BLaER1 treated with 17β-estradiol and CSF1 and Interleukin-3, amounts not matched to agents 10 nM and 100 nM (cell line): ENCODE data around the gene RBP4.

ENCODE experiments used
- H3K27ac ChIP-seq, 11 experiments: shearing (Covaris generic); formaldehyde crosslinking; 2 replicates each; pipeline ENCODE4 v1.8.1; 2022
- H3K27me3 ChIP-seq, 11 experiments: shearing (Covaris generic); formaldehyde crosslinking; 2 replicates each; pipeline ENCODE4 v1.8.1; 2022
- H3K36me3 ChIP-seq, 11 experiments: shearing (Covaris generic); formaldehyde crosslinking; 2 replicates each; pipeline ENCODE4 v1.8.1; 2022
- H3K4me1 ChIP-seq, 10 experiments: shearing (Covaris generic); formaldehyde crosslinking; 2 replicates each; pipeline ENCODE4 v1.8.1; 2022
- H3K4me2 ChIP-seq, 11 experiments: shearing (Covaris generic); formaldehyde crosslinking; 2 replicates each; pipeline ENCODE4 v1.8.1; 2022
- H3K4me3 ChIP-seq, 10 experiments: shearing (Covaris generic); formaldehyde crosslinking; 2 replicates each; pipeline ENCODE4 v1.8.1; 2022
- H3K9ac ChIP-seq, 11 experiments: shearing (Covaris generic); formaldehyde crosslinking; 2 replicates each; pipeline ENCODE4 v1.8.1; 2022
- H3K9me3 ChIP-seq, 11 experiments: shearing (Covaris generic); formaldehyde crosslinking; replicated peaks in 1 of 11; 2 replicates each; pipeline ENCODE4 v1.8.1; 2022
- H4K20me1 ChIP-seq, 11 experiments: shearing (Covaris generic); formaldehyde crosslinking; 2 replicates each; pipeline ENCODE4 v1.8.1; 2022
- Cebpa-rat ChIP-seq, 11 experiments: shearing (Covaris generic); IDR thresholded peaks; 2 replicates each; pipeline ENCODE4 v1.8.1; 2022

The RBP4 gene

DNA sequence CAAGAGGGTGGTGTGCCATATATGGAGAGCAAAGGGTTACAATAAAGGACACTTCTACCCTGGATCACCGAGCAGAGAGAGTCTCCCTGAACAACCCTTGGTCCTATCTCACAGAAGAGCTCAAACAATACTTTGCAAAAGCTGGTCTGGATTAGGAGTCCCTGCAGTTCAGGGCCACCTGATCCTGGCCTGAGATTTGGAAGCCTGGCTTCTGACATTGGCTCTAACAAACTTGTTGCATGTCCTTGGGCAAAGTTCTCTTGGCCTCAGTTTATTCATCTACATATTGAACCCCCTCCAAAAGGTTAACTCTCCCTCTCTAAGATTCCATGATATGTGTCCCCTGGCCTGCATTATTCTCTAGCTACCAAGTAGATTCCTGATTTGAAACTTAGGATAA lies 1.7 kb downstream of the RBP4 start:
- Histone ChIP-seq H4K20me1 (no peaks in the 10 kb centered on the region), H3K36me3 (no peaks in the 10 kb centered on the region), H3K27ac (no peak overlapping the region), H3K9me3 (peaks cover 5 to 20% (median 13%) of the 10 kb centered on the region in 11 experiments; a peak in 19 of 22 replicates), H3K4me3 (no peak overlapping the region), H3K4me2 (no peak overlapping the region), H3K9ac (no peak overlapping the region), H3K4me1 (no peaks in the 10 kb centered on the region), H3K27me3 (no peaks in the 10 kb centered on the region)
- no peak for TF ChIP-seq Cebpa-rat (IDR thresholded peaks at IDR 0.05)

DNA sequence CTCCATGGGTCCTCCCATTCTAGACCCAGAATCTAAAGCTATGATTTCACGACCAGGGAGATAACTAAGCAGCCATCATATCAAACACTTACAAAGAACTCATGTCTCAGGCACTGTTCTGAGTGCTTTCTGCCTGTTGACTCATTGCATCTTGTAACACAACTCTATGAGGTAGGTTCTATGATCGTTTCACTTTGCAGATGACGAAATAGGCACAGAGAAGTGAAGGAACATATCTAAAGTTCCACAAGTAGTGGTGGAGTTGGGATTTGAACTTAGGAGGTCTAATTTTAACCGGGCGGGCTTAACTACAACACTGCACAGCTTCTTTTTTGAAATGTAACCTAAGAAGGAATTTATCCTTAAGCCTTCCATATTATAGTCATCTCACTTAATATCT lies 2.9 kb downstream of the RBP4 start:
- TF ChIP-seq Cebpa-rat (IDR thresholded peaks at IDR 0.05), result no peak
- Histone ChIP-seq H3K9me3 (peaks cover 5 to 20% (median 13%) of the 10 kb centered on the region in 11 experiments; a peak in 19 of 22 replicates), H4K20me1 (no peaks in the 10 kb centered on the region), H3K9ac (no peak overlapping the region), H3K4me1 (no peaks in the 10 kb centered on the region), H3K27ac (no peak overlapping the region), H3K36me3 (no peaks in the 10 kb centered on the region), H3K27me3 (no peaks in the 10 kb centered on the region), H3K4me2 (no peak overlapping the region), H3K4me3 (no peak overlapping the region)

DNA sequence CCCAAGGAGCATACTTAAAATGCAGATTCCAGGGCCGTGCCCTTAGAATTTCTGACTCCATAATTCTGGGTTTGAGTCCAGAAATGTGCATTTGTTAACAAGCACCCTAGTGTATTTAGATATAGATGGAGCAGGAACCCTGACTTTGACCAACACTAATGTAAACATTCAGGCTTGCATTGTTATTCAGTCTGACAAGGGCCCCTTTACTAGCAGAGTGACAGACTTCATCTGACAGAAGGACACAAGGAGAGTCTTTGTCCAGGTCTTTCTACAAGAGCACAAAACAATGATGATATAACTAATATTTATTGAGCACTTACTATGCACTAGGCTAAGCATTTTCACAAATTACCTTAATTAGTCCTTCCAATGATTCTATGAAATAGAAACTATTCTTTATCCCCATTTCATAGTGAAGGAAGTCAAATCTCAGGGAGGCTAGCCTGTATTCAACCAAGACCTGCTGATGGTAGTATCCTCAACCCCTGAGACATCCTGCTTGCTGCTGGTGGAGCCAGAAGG lies 3.9 kb downstream of the RBP4 start:
- H3K4me3 ChIP-seq, result no peak overlapping the region
- H3K27me3 ChIP-seq, result no peaks in the 10 kb centered on the region

DNA sequence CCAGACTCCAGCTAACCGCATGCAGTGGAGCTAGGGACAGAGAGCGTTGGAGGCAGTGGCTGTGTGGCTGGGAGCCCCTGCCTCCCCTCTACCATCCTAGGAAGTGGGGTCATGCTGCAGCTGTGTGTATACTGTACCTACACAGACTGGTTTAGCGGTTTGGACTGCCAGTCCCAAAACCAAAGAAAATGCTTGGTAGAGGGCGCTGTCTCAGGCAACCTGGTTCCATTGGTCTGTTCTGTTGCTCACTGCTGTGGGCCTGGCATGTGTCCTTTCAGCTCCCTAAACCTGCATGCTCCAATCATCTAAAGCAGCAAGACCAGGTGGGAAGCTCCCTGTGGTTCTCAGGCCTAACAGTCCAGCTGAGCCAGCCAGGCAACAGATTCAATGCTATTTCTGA lies 4.5 kb downstream of the RBP4 start:
- no peaks in the 10 kb centered on the region; a peak in 1 of 20 replicates for H3K4me1 ChIP-seq
- H3K9me3 ChIP-seq, result peaks cover 5 to 19% (median 13%) of the 10 kb centered on the region in 11 experiments; a peak in 19 of 22 replicates
- no peak overlapping the region for H3K4me2 ChIP-seq
- no peaks in the 10 kb centered on the region for H3K27me3 ChIP-seq
- H3K4me3 ChIP-seq, result no peak overlapping the region
- H3K36me3 ChIP-seq, result no peaks in the 10 kb centered on the region
- no peak for TF ChIP-seq Cebpa-rat (IDR thresholded peaks at IDR 0.05)
- no peaks in the 10 kb centered on the region for H4K20me1 ChIP-seq
- H3K27ac ChIP-seq, result no peak overlapping the region
- no peak overlapping the region for H3K9ac ChIP-seq

More for the DNA sequence above, 3.9 kb downstream of the RBP4 start:
- Histone ChIP-seq H3K4me1 (no peaks in the 10 kb centered on the region), H3K27ac (no peak overlapping the region), H4K20me1 (no peaks in the 10 kb centered on the region), H3K9ac (no peak overlapping the region), H3K36me3 (no peaks in the 10 kb centered on the region), H3K9me3 (peaks cover 5 to 20% (median 13%) of the 10 kb centered on the region in 11 experiments; a peak in 19 of 22 replicates), H3K4me2 (no peak overlapping the region)
- no peak for TF ChIP-seq Cebpa-rat (IDR thresholded peaks at IDR 0.05)

DNA sequence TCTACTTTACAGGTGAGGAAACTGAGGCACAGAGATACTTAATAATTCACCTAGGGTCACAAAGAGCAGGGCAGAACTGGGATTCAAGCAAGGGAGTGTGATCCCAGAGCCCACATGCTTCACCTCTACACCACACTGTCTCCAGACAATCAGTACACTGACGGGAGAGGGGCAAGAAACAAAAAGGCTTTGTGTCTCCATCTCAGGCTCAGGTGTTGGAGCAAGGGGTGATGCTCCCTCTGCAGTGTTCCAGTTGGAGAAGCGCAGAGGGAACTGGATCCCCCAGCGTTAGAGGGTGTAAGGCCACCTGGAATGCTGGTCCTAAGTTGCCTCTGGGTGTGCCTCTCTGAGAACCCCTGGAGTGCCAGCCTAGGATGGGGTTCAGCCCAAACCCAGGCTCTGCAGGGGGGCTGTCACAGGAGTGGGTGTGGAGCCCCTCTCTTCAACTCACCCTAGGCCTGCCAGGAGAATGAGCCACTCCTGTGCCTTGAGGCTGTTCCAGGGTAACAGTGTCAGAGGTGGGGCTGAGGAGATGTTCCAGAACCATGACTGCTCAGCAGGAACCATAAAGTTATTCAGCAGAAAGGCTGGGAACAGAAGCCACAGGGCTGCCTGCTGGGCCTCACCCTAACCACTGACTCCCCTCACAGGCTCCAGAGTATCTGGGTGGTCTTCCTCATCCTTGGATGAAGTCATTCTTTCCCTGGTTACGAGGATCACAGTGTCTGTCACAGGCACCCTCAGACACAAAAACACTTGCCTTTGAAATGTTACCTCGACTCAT lies 5.5 kb downstream of the RBP4 start:
- Histone ChIP-seq H3K9me3 (peaks cover 0 to 11% (median 8%) of the 10 kb centered on the region in 11 experiments; a peak in 12 of 22 replicates), H3K27me3 (no peaks in the 10 kb centered on the region), H4K20me1 (no peaks in the 10 kb centered on the region), H3K9ac (no peak overlapping the region), H3K27ac (no peak overlapping the region), H3K36me3 (no peaks in the 10 kb centered on the region), H3K4me1 (peaks cover 0 to 5% (median 0%) of the 10 kb centered on the region in 10 experiments; a peak in 2 of 20 replicates), H3K4me2 (no peak overlapping the region), H3K4me3 (no peak overlapping the region)
- no peak for TF ChIP-seq Cebpa-rat (IDR thresholded peaks at IDR 0.05)

GRCh38 chr10:93594518-93594917 lies 6.5 kb downstream of the RBP4 start:
- no peak for TF ChIP-seq Cebpa-rat (IDR thresholded peaks at IDR 0.05)
- no peak overlapping the region for H3K9ac ChIP-seq
- H3K4me3 ChIP-seq, result no peak overlapping the region
- no peaks in the 10 kb centered on the region for H3K27me3 ChIP-seq
- H4K20me1 ChIP-seq, result no peaks in the 10 kb centered on the region
- H3K27ac ChIP-seq, result no peak overlapping the region
- no peak overlapping the region for H3K4me2 ChIP-seq
- peaks cover 0 to under 1% (median 0%) of the 10 kb centered on the region in 11 experiments; a peak in 1 of 22 replicates for H3K9me3 ChIP-seq
- peaks cover 0 to 5% (median 0%) of the 10 kb centered on the region in 10 experiments; a peak in 2 of 20 replicates for H3K4me1 ChIP-seq
- H3K36me3 ChIP-seq, result no peaks in the 10 kb centered on the region

DNA sequence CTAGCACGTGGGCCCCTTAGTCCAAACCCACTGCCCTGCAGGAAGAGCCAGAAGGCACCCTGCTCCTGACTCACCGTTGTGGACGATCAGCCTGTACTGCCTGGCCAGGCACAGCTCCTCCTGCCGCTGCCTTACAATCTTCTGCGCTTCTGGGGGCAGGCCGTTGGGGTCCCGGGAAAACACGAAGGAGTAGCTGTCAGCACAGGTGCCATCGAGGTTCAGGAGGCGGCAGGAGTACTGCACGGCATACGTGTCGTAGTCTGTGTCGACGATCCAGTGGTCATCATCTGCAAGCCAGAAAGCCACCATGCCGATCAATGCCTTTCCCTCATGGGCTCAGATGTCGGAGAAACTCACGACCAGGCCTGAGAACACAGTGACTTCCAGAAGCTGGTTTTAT lies 7.3 kb downstream of the RBP4 start:
- Histone ChIP-seq H3K9ac (no peak overlapping the region), H3K36me3 (no peaks in the 10 kb centered on the region), H3K27ac (no peak overlapping the region), H3K4me1 (peaks cover 0 to 5% (median 0%) of the 10 kb centered on the region in 10 experiments; a peak in 2 of 20 replicates), H3K4me2 (no peak overlapping the region), H3K9me3 (no peaks in the 10 kb centered on the region), H3K27me3 (no peaks in the 10 kb centered on the region), H4K20me1 (no peaks in the 10 kb centered on the region), H3K4me3 (no peak overlapping the region)
- TF ChIP-seq Cebpa-rat (IDR thresholded peaks at IDR 0.05), result no peak

GRCh38 chr10:93593254-93593653 lies 7.8 kb downstream of the RBP4 start:
- no peaks in the 10 kb centered on the region for H3K36me3 ChIP-seq
- no peaks in the 10 kb centered on the region for H3K9me3 ChIP-seq
- H4K20me1 ChIP-seq, result no peaks in the 10 kb centered on the region
- H3K27me3 ChIP-seq, result no peaks in the 10 kb centered on the region
- peaks cover 0 to 5% (median 0%) of the 10 kb centered on the region in 10 experiments; a peak in 2 of 20 replicates for H3K4me1 ChIP-seq
- H3K27ac ChIP-seq, result no peak overlapping the region
- no peak overlapping the region for H3K4me2 ChIP-seq
- no peak for TF ChIP-seq Cebpa-rat (IDR thresholded peaks at IDR 0.05)
- no peak overlapping the region for H3K9ac ChIP-seq
- H3K4me3 ChIP-seq, result no peak overlapping the region

GRCh38 chr10:93591065-93591808 lies 9.8 kb downstream of the RBP4 start:
- H3K4me2 ChIP-seq, result no peak overlapping the region
- peaks cover 0 to 5% (median 0%) of the 10 kb centered on the region in 10 experiments; a peak in 2 of 20 replicates for H3K4me1 ChIP-seq
- H4K20me1 ChIP-seq, result no peaks in the 10 kb centered on the region

More at GRCh38 chr10:93591065-93591808, 9.8 kb downstream of the RBP4 start:
- H3K9ac ChIP-seq, result no peak overlapping the region
- no peaks in the 10 kb centered on the region for H3K9me3 ChIP-seq
- H3K4me3 ChIP-seq, result no peak overlapping the region
- H3K27ac ChIP-seq, result no peak overlapping the region
- H3K27me3 ChIP-seq, result no peaks in the 10 kb centered on the region
- no peak for TF ChIP-seq Cebpa-rat (IDR thresholded peaks at IDR 0.05)
- no peaks in the 10 kb centered on the region for H3K36me3 ChIP-seq
